MM.1S (cell line): ENCODE measurements around the gene OGG1.

Experiments
- DNase-seq: peaks from one replicate; pipeline ENCODE4 v3.0.0-alpha.2; 2015
- H2AFZ ChIP-seq: fragments of 300-600 bp; sonication (generic); 2 replicates; pipeline ENCODE4 v1.6.0; 2016; ENCODE audit warnings: antibody characterized with exemption, low read length
- H3F3A ChIP-seq: fragments of 300-600 bp; sonication (generic); 2 replicates; pipeline ENCODE4 v1.6.1; 2016; ENCODE audit warnings: mild to moderate bottlenecking, antibody characterized with exemption, low read length, moderate library complexity, mixed read lengths; ENCODE audit not compliant: insufficient read depth
- H3K27ac ChIP-seq: fragments of 300-600 bp; sonication (generic); 2 replicates; pipeline ENCODE4 v1.5.1; 2016; ENCODE audit warnings: mild to moderate bottlenecking, low read length
- H3K27me3 ChIP-seq: fragments of 300-600 bp; sonication (generic); replicated peaks from 2 replicates; pipeline ENCODE4 v1.6.0; 2016; ENCODE audit warnings: low read length; ENCODE audit not compliant: insufficient read depth
- H3K36me3 ChIP-seq: fragments of 300-600 bp; sonication (generic); replicated peaks from 2 replicates; pipeline ENCODE4 v1.6.1; 2016; ENCODE audit warnings: mild to moderate bottlenecking, low read length, mixed read lengths; ENCODE audit not compliant: insufficient read depth
- H3K4me1 ChIP-seq: fragments of 300-600 bp; sonication (generic); 2 replicates; pipeline ENCODE4 v1.6.1; 2016; ENCODE audit warnings: low read length, mixed read lengths
- H3K4me2 ChIP-seq: fragments of 300-600 bp; sonication (generic); 2 replicates; pipeline ENCODE4 v1.6.0; 2016; ENCODE audit warnings: low read depth, low read length
- H3K4me3 ChIP-seq: fragments of 300-600 bp; sonication (generic); 2 replicates; pipeline ENCODE4 v1.5.1; 2016; ENCODE audit warnings: low read length, mixed read lengths
- H3K79me2 ChIP-seq: fragments of 300-600 bp; sonication (generic); 2 replicates; pipeline ENCODE4 v1.6.1; 2016; ENCODE audit warnings: mixed run types, low read length, mixed read lengths
- H3K9ac ChIP-seq: fragments of 300-600 bp; sonication (generic); 2 replicates; pipeline ENCODE4 v1.6.1; 2016; ENCODE audit warnings: low read length, mixed read lengths
- H3K9me2 ChIP-seq: fragments of 300-600 bp; sonication (generic); replicated peaks from 2 replicates; pipeline ENCODE4 v1.6.1; 2016; ENCODE audit warnings: mild to moderate bottlenecking, low read length, mixed read lengths; ENCODE audit not compliant: insufficient read depth
- H3K9me3 ChIP-seq: fragments of 300-600 bp; sonication (generic); replicated peaks from 2 replicates; pipeline ENCODE4 v1.6.1; 2016; ENCODE audit warnings: mild to moderate bottlenecking, low read length, mixed read lengths; ENCODE audit not compliant: insufficient read depth
- H4K20me1 ChIP-seq: fragments of 300-600 bp; sonication (generic); 2 replicates; pipeline ENCODE4 v1.6.1; 2016; ENCODE audit warnings: mild to moderate bottlenecking, low read length, moderate library complexity, mixed read lengths; ENCODE audit not compliant: insufficient read depth
- EZH2 ChIP-seq: fragments of 300-600 bp; sonication (generic); optimal IDR thresholded peaks from 2 replicates; pipeline ENCODE3; 2017; ENCODE audit warnings: low read depth, mild to moderate bottlenecking, antibody characterized with exemption, low read length, mixed read lengths
- EZH2phosphoT487 ChIP-seq: fragments of 300-600 bp; sonication (generic); IDR thresholded peaks from 2 replicates; pipeline ENCODE4 v1.6.1; 2018; ENCODE audit warnings: antibody characterized with exemption, low read length
- TF ChIP-seq, protein P1 (sequence below): fragments of 300-600 bp; sonication (generic); IDR thresholded peaks from 2 replicates; pipeline ENCODE4 v1.5.1; 2016; ENCODE audit warnings: antibody characterized with exemption, low read length, mixed read lengths

OGG1 gene

GRCh38 chr3:9717563-9717962 lies 32.2 kb upstream of the OGG1 start:
- Histone ChIP-seq H2AFZ (no peak overlapping the region), H3K9me3 (no peaks in the 10 kb centered on the region), H3K4me1 (no peaks in the 10 kb centered on the region), H3K4me2 (no peak overlapping the region), H4K20me1 (no peaks in the 10 kb centered on the region), H3K27ac (no peak overlapping the region), H3K9me2 (no peaks in the 10 kb centered on the region), H3K36me3 (no peaks in the 10 kb centered on the region), H3K4me3 (no peak overlapping the region), H3F3A (no peaks in the 10 kb centered on the region), H3K27me3 (no peaks in the 10 kb centered on the region), H3K79me2 (no peaks in the 10 kb centered on the region), H3K9ac (no peak overlapping the region)
- DNase-seq: no peak
- TF ChIP-seq EZH2 (no peak), EZH2phosphoT487 (no peak)
- TF ChIP-seq, protein P1, sequence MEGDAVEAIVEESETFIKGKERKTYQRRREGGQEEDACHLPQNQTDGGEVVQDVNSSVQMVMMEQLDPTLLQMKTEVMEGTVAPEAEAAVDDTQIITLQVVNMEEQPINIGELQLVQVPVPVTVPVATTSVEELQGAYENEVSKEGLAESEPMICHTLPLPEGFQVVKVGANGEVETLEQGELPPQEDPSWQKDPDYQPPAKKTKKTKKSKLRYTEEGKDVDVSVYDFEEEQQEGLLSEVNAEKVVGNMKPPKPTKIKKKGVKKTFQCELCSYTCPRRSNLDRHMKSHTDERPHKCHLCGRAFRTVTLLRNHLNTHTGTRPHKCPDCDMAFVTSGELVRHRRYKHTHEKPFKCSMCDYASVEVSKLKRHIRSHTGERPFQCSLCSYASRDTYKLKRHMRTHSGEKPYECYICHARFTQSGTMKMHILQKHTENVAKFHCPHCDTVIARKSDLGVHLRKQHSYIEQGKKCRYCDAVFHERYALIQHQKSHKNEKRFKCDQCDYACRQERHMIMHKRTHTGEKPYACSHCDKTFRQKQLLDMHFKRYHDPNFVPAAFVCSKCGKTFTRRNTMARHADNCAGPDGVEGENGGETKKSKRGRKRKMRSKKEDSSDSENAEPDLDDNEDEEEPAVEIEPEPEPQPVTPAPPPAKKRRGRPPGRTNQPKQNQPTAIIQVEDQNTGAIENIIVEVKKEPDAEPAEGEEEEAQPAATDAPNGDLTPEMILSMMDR: no peak

DNA sequence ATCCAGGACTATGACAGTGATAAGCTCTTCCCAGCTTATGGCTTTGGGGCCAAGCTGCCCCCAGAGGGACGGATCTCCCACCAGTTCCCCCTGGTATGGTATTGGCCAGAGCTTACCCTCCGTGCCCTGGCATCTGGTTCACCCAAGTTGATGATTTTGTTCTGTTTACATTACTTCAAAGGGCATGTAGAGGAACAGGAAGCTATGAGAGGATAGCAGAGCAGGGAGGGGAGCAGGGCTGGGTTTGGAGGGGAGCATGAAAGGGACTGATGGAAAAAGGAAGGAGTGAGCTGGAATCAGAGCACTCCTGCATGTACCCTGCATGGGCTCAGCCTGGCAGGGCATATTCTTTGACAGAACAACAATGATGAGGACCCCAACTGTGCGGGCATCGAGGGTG lies 31.6 kb upstream of the OGG1 start:
- no peak overlapping the region for H3K9ac ChIP-seq
- no peaks in the 10 kb centered on the region for H3K36me3 ChIP-seq
- H3K4me2 ChIP-seq: no peak overlapping the region
- no peak overlapping the region for H3K4me3 ChIP-seq
- H3F3A ChIP-seq: no peaks in the 10 kb centered on the region
- H2AFZ ChIP-seq: no peak overlapping the region
- no peak for DNase-seq
- no peaks in the 10 kb centered on the region for H3K79me2 ChIP-seq
- H3K9me3 ChIP-seq: no peaks in the 10 kb centered on the region
- H3K9me2 ChIP-seq: no peaks in the 10 kb centered on the region
- no peaks in the 10 kb centered on the region for H4K20me1 ChIP-seq
- H3K4me1 ChIP-seq: no peaks in the 10 kb centered on the region
- H3K27me3 ChIP-seq: no peaks in the 10 kb centered on the region
- no peak overlapping the region for H3K27ac ChIP-seq
- TF ChIP-seq, protein P1: no peak
- TF ChIP-seq EZH2 (no peak), EZH2phosphoT487 (no peak)

GRCh38 chr3:9721015-9721699 lies 28.6 kb upstream of the OGG1 start:
- H2AFZ ChIP-seq: no peak overlapping the region
- no peak overlapping the region for H3K9ac ChIP-seq
- no peaks in the 10 kb centered on the region for H3K27me3 ChIP-seq
- no peaks in the 10 kb centered on the region for H3K36me3 ChIP-seq
- no peaks in the 10 kb centered on the region for H3K79me2 ChIP-seq
- no peaks in the 10 kb centered on the region for H4K20me1 ChIP-seq
- no peaks in the 10 kb centered on the region for H3K9me2 ChIP-seq
- H3K4me2 ChIP-seq: no peak overlapping the region
- no peaks in the 10 kb centered on the region for H3K4me1 ChIP-seq
- TF ChIP-seq EZH2phosphoT487 (no peak), EZH2 (no peak)
- TF ChIP-seq, protein P1: no peak
- H3K4me3 ChIP-seq: no peak overlapping the region
- no peak for DNase-seq
- H3F3A ChIP-seq: no peaks in the 10 kb centered on the region
- no peaks in the 10 kb centered on the region for H3K9me3 ChIP-seq
- no peak overlapping the region for H3K27ac ChIP-seq
